EH (cell line): ENCODE results near the gene NTSR1.

ENCODE experiments used
- DNase-seq: peaks from one replicate; pipeline ENCODE4 v3.0.0-alpha.2; 2015; ENCODE audit warnings: low read depth

Gene NTSR1

GRCh38 chr20:62694106-62694505, 14.5 kb upstream of the NTSR1 start:
- DNase-seq, result no peak

DNA sequence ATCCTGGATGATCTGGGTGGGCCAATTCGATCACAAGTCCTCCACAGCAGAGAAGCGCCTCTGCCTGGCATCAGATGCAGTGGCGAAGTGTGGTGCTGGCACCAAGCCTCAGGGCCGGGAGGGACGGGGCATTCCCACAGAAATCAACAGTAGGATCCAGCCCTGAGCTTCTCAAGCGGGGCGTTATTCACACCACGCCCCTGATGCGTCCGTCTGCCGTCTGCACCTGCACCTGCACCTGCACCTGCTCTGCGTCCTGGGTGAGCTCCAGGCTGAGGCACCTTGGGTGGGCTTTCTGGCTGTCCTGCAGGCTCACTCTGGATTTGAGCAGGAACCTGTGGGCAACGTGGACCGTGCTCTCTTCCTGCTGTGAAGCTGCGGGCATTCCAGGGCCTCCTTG, 13.8 kb upstream of the NTSR1 start:
- DNase-seq, result no peak

DNA sequence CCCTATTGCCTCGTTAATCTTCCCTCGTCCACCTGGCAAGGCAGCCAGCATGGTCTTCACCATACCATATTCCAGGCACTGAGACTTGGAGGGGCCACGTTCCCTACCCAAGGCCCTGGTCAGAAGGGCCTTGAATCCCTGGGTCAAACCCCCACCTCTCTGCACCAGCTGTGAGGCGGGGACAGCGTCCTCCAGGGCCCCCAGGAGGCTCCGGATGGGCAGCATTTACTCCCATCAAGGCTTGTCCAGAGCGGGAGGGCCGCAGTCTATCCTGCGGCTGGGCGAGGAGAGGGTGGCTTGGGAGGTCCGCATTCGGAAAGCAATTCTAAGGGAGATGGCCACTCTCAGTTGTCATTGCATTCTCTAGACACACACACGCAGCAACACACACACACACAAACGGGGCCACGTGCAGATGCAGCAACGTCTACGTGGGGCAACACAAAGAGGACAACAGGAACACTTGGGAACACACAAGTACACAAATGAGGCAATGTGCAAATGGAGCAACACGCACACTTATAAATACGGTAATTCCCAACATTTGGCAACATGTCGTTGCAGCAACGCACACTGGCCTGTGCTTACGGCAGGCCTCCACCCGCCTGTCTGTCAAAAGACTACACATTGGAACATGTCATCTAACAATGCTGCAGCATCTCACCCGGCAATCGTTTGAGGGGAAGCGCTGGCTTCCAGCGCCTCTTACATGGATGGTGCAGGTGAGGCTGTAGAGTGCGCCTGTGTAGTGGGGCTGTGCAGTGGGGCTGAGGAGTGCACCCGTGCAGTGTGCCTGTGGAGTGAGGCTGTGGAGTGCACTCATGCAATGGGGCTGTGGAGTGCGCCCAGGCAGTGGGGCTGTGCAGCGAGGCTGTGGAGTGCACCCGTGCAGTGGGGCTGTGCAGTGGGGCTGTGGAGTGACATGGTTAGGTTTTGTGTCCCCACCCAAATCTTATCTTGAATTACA, 12.9 kb upstream of the NTSR1 start:
- DNase-seq, result no peak

DNA sequence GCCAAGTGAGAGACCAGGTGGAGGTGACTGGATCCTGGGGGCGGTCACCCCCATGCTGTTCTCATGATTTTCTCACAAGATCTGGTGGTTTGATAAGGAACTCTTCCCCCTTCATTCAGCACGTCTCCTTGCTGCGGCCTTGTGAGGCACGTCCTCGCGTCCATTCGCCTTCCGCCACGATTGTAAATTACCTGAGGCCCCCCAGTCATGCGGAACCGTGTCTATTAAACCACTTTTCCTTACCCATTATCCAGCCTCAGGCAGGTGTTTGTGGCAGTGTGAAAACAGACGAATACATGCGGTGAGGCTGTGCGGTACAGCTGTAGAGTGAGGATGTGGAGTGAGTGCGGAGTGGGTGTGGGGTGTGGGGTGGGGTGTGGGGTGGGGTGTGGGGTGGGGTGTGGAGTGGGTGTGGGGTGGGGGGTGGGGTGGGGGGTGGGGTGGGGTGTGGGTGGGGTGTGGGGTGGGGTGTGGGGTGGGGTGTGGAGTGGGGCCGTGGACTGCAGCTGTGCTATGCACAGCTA, 12.1 kb upstream of the NTSR1 start:
- DNase-seq, result no peak

DNA sequence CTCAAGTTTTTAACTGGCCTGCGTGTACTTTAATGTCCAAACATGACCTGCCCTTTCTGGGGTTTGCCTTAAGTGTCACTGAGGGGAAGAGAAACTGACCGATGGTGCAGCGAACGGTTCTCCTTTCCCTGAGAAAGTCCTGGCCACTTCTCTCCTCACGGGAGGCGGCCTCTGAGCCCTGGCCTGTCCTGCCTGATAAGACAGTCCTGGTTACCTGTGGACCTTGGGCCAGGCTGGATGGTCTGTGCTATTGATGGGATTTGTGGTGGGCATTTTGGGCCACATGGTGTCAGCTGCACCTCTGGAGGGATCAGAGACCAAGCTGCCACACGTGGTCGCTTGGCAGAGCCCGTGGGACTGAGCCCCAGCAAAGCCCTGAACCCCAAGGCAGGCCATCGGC, 11.6 kb upstream of the NTSR1 start:
- no peak for DNase-seq

DNA sequence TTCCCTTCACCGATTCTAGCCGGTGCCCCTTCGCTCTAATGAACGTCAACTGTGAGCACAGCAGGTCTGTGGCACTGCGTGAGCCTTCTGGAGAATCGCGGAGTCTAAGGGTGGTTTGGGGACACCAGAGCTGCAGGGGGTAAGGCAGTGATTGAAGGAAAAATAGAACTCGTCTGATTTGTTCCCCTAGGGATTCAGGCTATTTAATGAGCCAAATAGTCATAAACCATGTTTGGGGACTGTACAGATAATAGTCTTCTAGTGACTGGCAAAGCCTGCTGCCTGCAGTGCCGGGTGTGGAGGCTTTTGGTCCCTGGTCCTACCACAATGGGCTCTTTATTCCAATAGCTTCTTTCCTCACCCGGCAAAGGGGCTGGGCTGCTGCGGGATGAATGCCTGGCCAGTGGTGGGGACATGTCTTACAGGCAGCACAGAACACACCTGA, 11.1 kb upstream of the NTSR1 start:
- DNase-seq, result no peak

- no peak for DNase-seq
Measured at GRCh38 chr20:62698231-62698630, 10.4 kb upstream of the NTSR1 start.

DNA sequence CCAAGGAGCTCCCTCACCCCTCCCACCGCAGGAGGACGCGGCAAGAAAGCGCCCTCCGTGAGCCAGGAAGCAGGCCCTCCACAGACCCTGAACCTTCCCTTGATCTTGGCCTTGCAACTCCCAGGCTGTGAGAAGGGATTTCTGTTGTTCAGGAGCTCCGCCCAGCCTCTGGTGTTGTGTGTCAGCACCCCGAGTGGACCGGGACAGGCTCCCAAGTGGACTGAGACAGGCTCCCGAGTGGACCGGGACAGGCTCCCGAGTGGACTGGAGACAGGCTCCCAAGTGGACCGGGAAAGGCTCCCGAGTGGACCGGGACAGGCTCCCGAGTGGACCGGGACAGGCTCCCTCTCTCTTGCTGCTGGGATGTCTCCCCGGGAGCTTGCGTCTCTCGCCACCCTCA, 9.3 kb upstream of the NTSR1 start:
- no peak for DNase-seq

- DNase-seq, result no peak
Measured at GRCh38 chr20:62699741-62700140, 8.9 kb upstream of the NTSR1 start.

DNA sequence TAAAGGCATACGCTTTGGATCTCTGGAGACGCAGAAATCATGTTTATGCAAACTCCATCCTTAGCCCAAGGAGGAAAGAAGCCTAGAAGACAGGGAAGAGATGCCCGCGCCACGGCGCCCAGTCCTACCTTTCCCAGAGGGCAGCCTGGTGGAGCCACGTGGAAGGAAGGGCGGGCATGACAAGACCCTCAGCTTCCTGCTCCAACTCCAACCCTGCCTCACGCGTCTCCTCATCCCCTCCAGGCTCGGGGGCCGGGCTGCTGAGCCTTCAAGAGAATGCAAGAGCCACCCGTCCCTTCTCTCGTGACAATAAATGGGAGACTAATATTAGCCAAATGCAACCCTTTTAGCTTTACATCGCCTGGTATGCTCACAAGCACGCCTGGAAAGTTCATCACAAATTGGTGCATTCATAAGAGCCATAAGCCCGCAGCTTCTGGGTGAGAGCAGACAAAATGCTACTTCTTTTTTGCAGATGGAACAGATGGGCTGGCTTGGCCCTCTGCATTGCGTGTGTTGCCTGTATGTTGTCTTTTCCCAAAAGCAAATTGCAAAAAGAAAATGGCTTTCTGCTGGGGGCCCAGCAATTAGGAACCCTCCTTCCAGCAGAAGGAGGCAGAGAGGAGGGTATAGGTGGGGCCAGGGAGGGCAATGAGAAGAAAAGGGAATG, 8.2 kb upstream of the NTSR1 start:
- DNase-seq, result no peak

- no peak for DNase-seq
Measured at GRCh38 chr20:62701161-62702012, 7.2 kb upstream of the NTSR1 start.

DNA sequence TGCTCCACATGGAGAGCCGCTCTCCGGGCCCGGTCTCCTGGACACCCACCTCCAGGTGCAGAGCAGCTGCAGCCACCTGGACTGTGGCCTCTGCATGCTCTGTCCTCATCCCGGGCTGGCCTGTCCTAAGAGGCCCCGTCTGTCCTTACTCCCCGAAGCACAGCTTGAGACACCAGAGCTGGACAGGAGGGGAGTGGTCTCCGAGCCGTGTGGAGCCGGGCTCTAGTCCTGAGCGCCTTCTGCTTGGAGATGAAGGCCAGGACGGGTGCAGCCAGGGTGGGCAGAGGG, 6.7 kb upstream of the NTSR1 start:
- no peak for DNase-seq

DNA sequence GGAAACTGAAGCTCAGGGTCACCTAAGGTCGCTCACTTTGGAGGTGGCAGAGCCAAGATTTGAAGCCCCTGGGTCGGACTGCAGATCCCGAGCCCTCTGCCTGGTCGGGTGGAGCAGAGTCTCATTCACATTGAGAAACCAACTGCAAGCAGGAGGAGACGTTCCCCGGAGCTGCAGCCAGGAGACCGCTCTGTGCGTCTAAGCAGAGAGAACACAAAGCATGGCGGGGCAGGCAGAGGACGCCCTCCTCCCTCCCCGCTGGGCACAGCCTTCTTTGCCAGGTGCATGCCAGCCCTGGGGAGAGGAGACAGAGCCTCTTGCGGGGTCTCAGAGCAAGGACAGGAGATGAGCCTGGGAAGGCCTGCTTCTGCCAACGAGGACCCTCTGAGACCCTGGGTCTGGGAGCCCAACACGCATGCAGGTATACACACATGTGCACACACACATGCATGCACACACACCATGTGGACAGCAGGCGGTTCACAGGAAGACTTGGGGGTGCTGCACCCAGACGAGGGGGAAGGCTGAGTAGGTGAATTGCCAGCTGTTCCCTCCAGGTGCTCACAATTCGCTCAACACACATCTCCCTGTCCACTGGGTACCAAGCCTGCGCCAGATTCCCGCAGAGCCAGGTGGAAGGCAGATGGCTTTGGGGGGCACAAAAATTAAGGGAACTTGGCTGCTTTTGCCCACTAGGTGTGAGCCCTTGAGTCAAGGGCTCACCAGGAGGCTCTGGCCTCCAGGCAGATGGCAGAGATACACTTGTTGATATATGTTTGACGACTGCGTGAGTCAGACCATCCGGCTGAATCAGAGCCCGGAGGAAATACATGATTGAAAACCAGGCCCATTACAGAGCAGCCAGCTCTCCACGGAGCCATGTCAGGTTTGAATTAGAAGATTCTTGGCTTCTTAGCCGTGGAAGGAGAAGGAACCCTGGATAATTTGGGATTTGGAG, 5.5 kb upstream of the NTSR1 start:
- DNase-seq, result peak; percentile 94

DNA sequence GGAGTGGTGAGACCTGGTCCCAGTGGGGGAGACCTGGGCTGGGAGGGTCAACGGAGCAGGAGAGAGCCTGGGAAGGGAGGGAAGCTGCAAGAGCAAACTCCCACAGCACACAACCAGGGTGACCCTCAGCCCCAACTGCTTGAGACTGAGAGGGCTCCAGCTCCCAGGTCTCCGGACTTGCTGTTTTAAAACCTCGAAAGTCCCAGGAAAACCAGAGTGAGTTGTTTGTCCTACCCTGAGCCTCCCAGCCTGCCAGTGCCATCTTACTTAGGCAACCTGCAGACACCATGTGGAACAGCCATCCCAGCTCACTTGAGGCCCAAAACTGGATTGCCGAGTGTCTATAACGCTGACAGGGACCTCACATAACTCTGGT, 4.8 kb upstream of the NTSR1 start:
- no peak for DNase-seq

DNA sequence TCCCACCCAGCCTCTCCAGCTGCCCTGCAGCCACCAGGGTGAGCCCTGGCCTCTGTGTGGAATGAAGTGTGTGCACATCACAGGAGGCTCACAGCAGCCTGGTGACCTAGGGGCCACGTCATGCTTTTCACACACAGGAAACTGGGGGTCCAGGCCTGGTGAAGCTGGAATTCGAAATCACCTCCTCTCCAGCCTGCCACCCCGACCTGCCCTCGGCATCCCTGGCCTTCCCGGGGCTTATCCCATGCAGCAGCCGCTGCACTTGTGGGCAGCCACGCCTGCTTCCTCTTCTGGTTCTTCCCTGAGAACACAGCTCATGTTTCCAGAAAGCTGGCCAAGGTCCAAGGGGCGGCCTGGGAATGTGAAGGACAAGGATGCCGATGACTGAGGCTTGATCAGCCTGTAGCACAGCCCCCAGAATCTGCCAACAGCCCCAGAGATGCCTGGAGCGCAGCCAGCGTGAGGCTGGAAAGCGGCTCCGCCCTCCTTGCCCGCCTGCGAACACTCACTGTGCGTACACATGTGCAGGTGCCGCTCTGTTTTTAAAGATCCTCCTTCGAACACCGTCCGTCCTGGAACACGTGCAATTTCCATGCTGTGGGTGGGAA, 4.2 kb upstream of the NTSR1 start:
- peak; percentile 98 for DNase-seq

DNA sequence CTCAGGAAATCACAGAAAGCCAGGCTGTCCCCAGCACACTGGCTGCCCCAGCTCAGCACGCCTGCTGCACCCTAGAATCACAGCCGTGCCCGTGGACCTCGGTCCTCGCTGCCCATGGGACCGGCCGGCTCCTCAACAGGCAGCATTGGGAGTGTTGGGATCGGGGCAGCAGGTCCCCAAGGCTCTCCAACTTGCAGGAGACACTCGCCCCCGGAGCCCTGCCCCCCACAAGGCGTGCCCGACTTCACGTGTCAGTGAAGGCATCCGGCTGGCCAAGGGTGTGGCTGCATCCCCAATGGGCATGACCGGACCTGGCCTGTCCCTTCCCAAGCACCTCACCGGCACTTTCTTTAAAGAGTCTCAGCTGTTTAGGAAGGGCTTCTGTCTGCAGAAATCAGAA, 3.0 kb upstream of the NTSR1 start:
- DNase-seq, result no peak

- DNase-seq, result no peak
Measured at GRCh38 chr20:62706344-62706743, 2.3 kb upstream of the NTSR1 start.

- DNase-seq, result no peak
Measured at GRCh38 chr20:62706857-62707256, 1.8 kb upstream of the NTSR1 start.

DNA sequence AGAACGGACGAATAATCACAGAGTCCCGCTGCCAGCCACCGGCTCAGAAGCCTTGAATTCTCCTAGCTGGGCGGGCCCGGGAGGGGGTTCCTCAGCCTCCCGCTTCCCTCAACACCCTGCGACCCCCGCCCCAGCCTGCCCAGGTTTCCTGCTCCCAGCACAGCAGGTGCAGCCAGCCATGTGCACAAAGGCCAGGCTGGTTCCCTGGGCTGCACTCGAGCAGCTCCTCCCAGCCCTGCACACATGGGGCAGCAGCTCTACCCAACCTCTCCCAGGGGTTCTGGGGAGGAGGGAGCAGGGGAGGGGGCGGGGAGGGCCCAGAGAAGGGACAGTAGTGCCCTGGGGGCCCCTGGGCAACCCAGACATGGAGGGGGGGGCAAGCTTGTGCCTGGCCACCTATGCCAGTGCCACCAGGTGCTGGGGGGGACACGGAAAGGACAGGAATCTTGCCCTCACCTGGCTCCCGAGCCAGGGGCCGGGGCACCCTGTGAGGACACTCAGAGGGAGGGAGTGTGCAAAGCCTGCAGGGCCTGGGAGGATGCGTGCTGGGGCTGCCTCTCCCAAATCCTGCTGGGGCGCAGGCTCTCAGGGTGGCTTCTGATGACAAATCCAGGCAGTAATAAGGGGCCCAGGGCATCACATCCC, 1.2 kb upstream of the NTSR1 start:
- no peak for DNase-seq

DNA sequence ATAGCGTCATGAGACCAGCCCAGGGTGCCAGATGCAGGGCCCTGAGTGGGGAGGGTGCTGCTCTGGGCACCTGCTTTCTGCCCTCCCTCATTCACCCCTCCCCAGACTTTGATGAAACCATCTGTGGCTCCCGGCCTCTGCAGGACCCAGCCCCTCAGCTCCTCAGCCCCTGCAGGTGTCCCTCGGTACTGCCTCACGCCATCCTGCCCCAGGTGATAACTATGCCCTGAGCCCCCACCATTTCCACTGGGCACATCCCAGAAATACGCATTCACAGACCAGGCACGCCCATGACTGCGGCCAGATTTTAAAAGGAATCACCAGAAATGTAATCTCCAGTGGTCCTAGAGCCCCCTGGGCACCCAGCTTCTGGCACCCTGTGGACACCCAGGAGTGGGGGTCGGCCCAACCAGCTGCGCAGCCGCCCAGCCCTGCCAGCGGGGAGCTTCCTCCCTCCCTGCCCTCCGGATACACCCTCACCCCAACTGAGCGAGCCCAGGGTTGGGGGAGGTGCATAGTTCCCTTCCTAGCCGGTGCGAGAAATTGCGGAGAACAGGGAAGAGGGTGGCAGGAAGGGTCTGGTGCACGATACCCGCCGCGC, 615 bp upstream of the NTSR1 start:
- DNase-seq, result no peak
